ENCODE measurements around the gene SPDYE5.
"Not testable (repeated sequence)": the region's sequence is repeated elsewhere in the genome, so short reads cannot be mapped to it uniquely, and the experiment has no call there.

Gene SPDYE5, protein sequence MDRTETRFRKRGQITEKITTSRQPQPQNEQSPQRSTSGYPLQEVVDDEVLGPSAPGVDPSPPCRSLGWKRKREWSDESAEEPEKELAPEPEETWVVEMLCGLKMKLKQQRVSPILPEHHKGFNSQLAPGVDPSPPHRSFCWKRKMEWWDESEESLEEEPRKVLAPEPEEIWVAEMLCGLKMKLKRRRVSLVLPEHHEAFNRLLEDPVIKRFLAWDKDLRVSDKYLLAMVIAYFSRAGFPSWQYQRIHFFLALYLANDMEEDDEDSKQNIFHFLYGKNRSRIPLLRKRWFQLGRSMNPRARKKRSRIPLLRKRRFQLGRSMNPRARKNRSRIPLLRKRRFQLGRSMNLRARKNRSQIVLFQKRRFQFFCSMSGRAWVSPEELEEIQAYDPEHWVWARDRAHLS

DNA sequence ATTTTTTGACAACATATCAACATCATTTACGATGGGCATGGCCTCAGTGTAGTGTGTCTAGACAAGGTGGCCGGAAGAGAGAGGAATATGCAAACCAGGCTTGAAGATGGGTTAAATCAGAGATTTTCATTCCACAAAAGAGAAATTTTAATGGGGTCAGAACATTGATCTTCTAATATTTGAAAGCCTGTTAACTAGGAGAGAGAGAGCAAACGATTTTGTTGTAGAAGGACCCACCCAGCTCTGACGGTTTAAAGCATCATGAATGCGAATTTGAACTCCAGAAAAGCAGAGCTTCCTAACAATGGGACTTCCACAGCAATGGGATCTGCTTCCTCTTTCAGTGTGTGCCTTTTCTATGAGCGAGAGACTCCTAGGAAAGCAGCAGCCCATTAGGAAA lies at the start of gene SPDYE5:
Gene SPDYE5 (plus strand): TSS at position 301 of the 400 bp plus-strand sequence. CDS start 1,728 bp downstream, outside the sequence.
- H2AFZ ChIP-seq (ENCODE audit: low read depth, low read length); H3K36me3 ChIP-seq (ENCODE audit: insufficient read depth, low read length); H4K20me1 ChIP-seq (ENCODE audit: insufficient read depth, low read length); H3K9me3 ChIP-seq (ENCODE audit: insufficient read depth, low read length, severe bottlenecking); H3K9ac ChIP-seq (ENCODE audit: low read depth, low read length); H3K4me2 ChIP-seq (ENCODE audit: insufficient read depth, low read length); H3K27ac ChIP-seq (ENCODE audit: low read length); DNase-seq; H3K4me3 ChIP-seq (ENCODE audit: low read depth in 1 of 2, low read length in 2 of 2); H3K79me2 ChIP-seq (ENCODE audit: insufficient read depth, low read length); H3K4me1 ChIP-seq (ENCODE audit: insufficient read depth, low read length); H3K27me3 ChIP-seq (ENCODE audit: insufficient read depth, low read length, poor library complexity); ATAC-seq (ENCODE audit: insufficient read depth, low read depth): not testable (repeated sequence)

DNA sequence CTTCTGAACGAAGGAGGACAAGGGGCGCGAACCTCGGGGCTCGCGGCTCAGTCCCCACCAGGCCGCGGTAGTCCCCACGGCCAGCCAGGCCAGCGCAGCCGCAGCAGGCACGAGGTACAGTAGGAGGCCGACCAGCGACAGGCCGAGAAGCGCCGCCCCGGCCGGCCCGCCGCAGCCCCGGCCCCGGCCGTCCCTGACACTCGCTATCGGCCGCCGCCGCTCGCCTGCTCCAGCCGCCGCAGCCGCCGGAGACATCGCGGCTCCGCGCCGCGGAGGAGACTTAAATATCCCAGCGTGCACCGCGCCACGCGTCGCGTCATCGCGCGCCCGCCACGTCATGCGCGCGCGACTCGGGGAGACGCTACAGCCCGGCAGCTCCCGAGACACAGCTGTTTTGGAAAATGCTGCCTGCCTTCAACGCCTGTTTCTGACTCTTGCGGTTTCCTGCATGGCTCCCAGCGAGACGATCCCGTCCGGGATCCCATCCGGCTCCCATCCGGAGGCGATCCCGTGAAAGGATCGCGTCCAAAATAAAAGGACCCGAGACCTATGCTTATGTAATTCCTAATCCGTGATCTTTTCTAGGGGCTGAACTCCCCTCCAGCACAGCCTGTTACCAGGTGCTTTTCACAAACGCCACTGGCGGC lies 49.5 kb upstream of the SPDYE5 start:
- H3K4me2 ChIP-seq (ENCODE audit: insufficient read depth, low read length) = peak overlapping the region; percentile 61
- peaks cover 16% of the 10 kb centered on the region; the same call in 1 of the 2 replicates for H3K79me2 ChIP-seq (ENCODE audit: insufficient read depth, low read length)
- H3K4me3 ChIP-seq (ENCODE audit: low read depth in 1 of 2, low read length in 2 of 2) = peak overlapping the region; percentile 30 to 66; a peak in 3 of 4 replicates
- peaks cover 32% of the 10 kb centered on the region for H3K36me3 ChIP-seq (ENCODE audit: insufficient read depth, low read length)
- not testable (repeated sequence) for H3K9me3 ChIP-seq (ENCODE audit: insufficient read depth, low read length, severe bottlenecking); H3K27me3 ChIP-seq (ENCODE audit: insufficient read depth, low read length, poor library complexity); H4K20me1 ChIP-seq (ENCODE audit: insufficient read depth, low read length)
- peak; percentile 83 for ATAC-seq (ENCODE audit: insufficient read depth, low read depth)
- peak overlapping the region; percentile 57 for H3K9ac ChIP-seq (ENCODE audit: low read depth, low read length)
- peak; percentile 47 for DNase-seq
- H3K4me1 ChIP-seq (ENCODE audit: insufficient read depth, low read length) = peaks cover 12% of the 10 kb centered on the region
- H2AFZ ChIP-seq (ENCODE audit: low read depth, low read length) = peak overlapping the region; percentile 71; the same call in 1 of the 2 replicates
- H3K27ac ChIP-seq (ENCODE audit: low read length) = peak overlapping the region; percentile 69

DNA sequence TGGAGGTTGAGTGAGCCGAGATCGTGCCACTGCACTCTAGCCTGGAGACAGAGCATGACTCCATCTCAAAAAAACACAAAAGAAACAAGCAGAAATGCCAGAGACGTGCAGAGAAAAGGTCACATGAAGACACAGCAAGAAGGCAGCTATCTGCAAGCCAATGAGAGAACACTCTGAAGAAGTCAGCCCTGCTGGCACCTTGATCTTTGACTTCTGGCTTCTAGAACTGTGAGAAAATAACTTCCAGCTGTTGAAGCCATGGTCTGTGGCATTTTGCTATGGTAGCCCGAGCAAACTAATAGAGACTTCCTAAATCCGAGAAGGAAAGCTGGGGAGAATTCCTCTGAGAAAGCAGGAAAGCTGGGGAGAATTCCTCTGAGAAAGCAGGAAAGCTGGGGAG lies 42.2 kb upstream of the SPDYE5 start:
- H3K36me3 ChIP-seq (ENCODE audit: insufficient read depth, low read length); H3K4me1 ChIP-seq (ENCODE audit: insufficient read depth, low read length); DNase-seq: not testable (repeated sequence)

DNA sequence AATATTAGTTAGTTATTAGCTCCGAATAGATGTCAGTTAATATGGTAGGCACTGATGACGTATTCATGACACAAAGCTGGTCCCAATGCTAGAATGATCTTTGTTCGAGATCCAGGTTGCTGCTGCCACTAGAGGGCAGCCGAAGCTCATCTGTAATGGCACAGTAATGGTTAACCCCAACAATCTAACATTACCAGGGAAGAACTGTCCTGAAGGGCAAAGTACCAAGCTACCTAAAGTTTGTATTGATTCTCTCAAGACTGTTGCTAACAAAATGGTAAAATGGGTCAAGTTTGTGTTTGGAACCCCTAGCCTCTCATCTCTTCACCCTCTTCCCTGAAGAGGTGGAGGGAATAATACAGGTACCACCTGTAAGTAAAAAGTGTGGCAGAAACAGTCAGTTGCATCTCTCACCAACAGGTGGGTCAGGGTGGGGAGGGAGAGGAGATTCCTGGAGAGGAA lies 39.6 kb upstream of the SPDYE5 start:
- H3K4me2 ChIP-seq (ENCODE audit: insufficient read depth, low read length); H3K27ac ChIP-seq (ENCODE audit: low read length); H3K79me2 ChIP-seq (ENCODE audit: insufficient read depth, low read length); H3K4me1 ChIP-seq (ENCODE audit: insufficient read depth, low read length); H3K9me3 ChIP-seq (ENCODE audit: insufficient read depth, low read length, severe bottlenecking); H3K9ac ChIP-seq (ENCODE audit: low read depth, low read length); H4K20me1 ChIP-seq (ENCODE audit: insufficient read depth, low read length); H3K4me3 ChIP-seq (ENCODE audit: low read depth in 1 of 2, low read length in 2 of 2); H3K27me3 ChIP-seq (ENCODE audit: insufficient read depth, low read length, poor library complexity); DNase-seq; H2AFZ ChIP-seq (ENCODE audit: low read depth, low read length); H3K36me3 ChIP-seq (ENCODE audit: insufficient read depth, low read length): not testable (repeated sequence)
- peak; percentile 95 for ATAC-seq (ENCODE audit: insufficient read depth, low read depth)
- TF ChIP-seq, protein P1, sequence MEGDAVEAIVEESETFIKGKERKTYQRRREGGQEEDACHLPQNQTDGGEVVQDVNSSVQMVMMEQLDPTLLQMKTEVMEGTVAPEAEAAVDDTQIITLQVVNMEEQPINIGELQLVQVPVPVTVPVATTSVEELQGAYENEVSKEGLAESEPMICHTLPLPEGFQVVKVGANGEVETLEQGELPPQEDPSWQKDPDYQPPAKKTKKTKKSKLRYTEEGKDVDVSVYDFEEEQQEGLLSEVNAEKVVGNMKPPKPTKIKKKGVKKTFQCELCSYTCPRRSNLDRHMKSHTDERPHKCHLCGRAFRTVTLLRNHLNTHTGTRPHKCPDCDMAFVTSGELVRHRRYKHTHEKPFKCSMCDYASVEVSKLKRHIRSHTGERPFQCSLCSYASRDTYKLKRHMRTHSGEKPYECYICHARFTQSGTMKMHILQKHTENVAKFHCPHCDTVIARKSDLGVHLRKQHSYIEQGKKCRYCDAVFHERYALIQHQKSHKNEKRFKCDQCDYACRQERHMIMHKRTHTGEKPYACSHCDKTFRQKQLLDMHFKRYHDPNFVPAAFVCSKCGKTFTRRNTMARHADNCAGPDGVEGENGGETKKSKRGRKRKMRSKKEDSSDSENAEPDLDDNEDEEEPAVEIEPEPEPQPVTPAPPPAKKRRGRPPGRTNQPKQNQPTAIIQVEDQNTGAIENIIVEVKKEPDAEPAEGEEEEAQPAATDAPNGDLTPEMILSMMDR (IDR thresholded peaks at IDR 0.05; ENCODE audit: borderline replicate concordance, extremely low read depth, low read length, poor library complexity, severe bottlenecking) = peak; percentile 45

More for the DNA sequence above, 42.2 kb upstream of the SPDYE5 start:
- not testable (repeated sequence) for H4K20me1 ChIP-seq (ENCODE audit: insufficient read depth, low read length); H2AFZ ChIP-seq (ENCODE audit: low read depth, low read length); H3K4me3 ChIP-seq (ENCODE audit: low read depth in 1 of 2, low read length in 2 of 2); H3K9me3 ChIP-seq (ENCODE audit: insufficient read depth, low read length, severe bottlenecking); H3K27ac ChIP-seq (ENCODE audit: low read length); H3K27me3 ChIP-seq (ENCODE audit: insufficient read depth, low read length, poor library complexity); ATAC-seq (ENCODE audit: insufficient read depth, low read depth); H3K4me2 ChIP-seq (ENCODE audit: insufficient read depth, low read length); H3K79me2 ChIP-seq (ENCODE audit: insufficient read depth, low read length); H3K9ac ChIP-seq (ENCODE audit: low read depth, low read length)

DNA sequence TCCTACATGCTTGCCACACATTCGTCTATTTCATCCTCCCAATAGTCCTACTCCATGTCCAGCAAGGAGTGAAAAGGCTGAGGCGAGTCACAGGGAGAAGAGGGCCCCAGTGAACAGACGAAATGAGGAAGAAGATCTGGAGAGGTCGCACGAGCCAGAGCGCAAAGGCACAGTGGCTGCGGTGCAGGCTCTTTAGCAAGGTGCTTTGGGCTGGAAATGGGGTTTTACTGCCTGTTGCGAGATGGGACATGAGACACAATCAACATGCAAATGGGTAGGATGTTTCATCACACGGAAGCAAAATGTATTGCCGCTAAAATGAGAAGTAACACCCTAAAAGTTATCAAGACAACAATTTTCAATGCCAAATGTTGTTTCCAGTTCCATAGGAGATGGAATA lies 35.7 kb upstream of the SPDYE5 start:
- H3K4me3 ChIP-seq (ENCODE audit: low read depth in 1 of 2, low read length in 2 of 2); H3K4me2 ChIP-seq (ENCODE audit: insufficient read depth, low read length); H3K9ac ChIP-seq (ENCODE audit: low read depth, low read length); H3K27ac ChIP-seq (ENCODE audit: low read length); H3K79me2 ChIP-seq (ENCODE audit: insufficient read depth, low read length); H2AFZ ChIP-seq (ENCODE audit: low read depth, low read length); DNase-seq; H3K27me3 ChIP-seq (ENCODE audit: insufficient read depth, low read length, poor library complexity); H4K20me1 ChIP-seq (ENCODE audit: insufficient read depth, low read length); H3K36me3 ChIP-seq (ENCODE audit: insufficient read depth, low read length); ATAC-seq (ENCODE audit: insufficient read depth, low read depth); H3K4me1 ChIP-seq (ENCODE audit: insufficient read depth, low read length); H3K9me3 ChIP-seq (ENCODE audit: insufficient read depth, low read length, severe bottlenecking): not testable (repeated sequence)

DNA sequence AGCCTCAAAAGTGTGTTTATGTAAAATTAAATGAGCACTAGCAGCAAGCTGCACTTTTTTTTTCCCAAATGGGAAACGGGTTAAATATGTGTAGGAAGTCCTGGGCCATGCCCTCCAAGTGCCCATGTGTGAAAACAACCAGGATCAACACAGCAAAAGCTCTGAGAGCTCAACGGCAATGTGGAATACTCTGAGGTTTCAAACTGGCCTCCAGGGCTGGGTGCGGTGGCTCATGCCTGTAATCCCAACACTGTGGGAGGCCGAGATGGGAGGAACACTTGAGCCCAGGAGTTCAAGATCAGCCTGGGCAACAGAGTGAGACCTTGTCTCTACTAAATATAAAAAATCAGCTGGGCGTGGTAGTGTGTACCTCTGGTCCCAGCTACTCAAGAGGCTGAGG lies 34.1 kb upstream of the SPDYE5 start:
- not testable (repeated sequence) for DNase-seq; ATAC-seq (ENCODE audit: insufficient read depth, low read depth)

DNA sequence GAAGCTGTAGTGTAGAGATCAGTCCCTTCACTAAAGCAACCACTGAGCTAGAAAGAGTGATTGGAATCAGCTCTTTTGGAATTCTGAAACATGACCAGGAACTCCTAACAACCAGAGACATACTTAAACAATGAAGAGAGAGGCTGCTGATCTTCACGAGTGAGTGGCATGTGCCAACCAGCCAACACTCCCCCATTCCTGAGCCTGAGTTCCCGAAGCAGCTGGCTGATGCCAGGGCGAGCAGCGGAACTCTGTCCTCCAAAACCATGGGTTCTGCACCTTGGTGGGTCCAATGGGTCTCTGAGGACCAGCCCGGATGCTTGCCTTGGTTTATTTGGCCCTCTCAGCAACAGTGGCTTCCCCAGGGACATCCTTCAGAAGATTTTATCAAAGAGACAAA lies 31.6 kb upstream of the SPDYE5 start:
- not testable (repeated sequence) for H3K9me3 ChIP-seq (ENCODE audit: insufficient read depth, low read length, severe bottlenecking)

More for the DNA sequence above, 34.1 kb upstream of the SPDYE5 start:
- H4K20me1 ChIP-seq (ENCODE audit: insufficient read depth, low read length); H3K79me2 ChIP-seq (ENCODE audit: insufficient read depth, low read length); H3K4me2 ChIP-seq (ENCODE audit: insufficient read depth, low read length); H3K27ac ChIP-seq (ENCODE audit: low read length); H3K9me3 ChIP-seq (ENCODE audit: insufficient read depth, low read length, severe bottlenecking); H3K9ac ChIP-seq (ENCODE audit: low read depth, low read length); H3K36me3 ChIP-seq (ENCODE audit: insufficient read depth, low read length); H3K4me3 ChIP-seq (ENCODE audit: low read depth in 1 of 2, low read length in 2 of 2); H3K4me1 ChIP-seq (ENCODE audit: insufficient read depth, low read length); H3K27me3 ChIP-seq (ENCODE audit: insufficient read depth, low read length, poor library complexity); H2AFZ ChIP-seq (ENCODE audit: low read depth, low read length): not testable (repeated sequence)

More for the DNA sequence above, 31.6 kb upstream of the SPDYE5 start:
- H3K4me2 ChIP-seq (ENCODE audit: insufficient read depth, low read length); H3K4me1 ChIP-seq (ENCODE audit: insufficient read depth, low read length); H3K27ac ChIP-seq (ENCODE audit: low read length); H3K27me3 ChIP-seq (ENCODE audit: insufficient read depth, low read length, poor library complexity); H3K4me3 ChIP-seq (ENCODE audit: low read depth in 1 of 2, low read length in 2 of 2); DNase-seq; H2AFZ ChIP-seq (ENCODE audit: low read depth, low read length); H3K36me3 ChIP-seq (ENCODE audit: insufficient read depth, low read length); ATAC-seq (ENCODE audit: insufficient read depth, low read depth); H4K20me1 ChIP-seq (ENCODE audit: insufficient read depth, low read length); H3K9ac ChIP-seq (ENCODE audit: low read depth, low read length); H3K79me2 ChIP-seq (ENCODE audit: insufficient read depth, low read length): not testable (repeated sequence)

All from DND-41 (cell line).